CD4-positive, alpha-beta T cell (primary cell): ENCODE results near the gene SMIM26. TPM values are rescaled to one million over a fixed set of nuclear protein-coding genes. Genes with fewer than 3 reads are reported as not detected.

Experiments used
- ATAC-seq: fragments of 200-7000 bp; cut with Tn5 transposase; one replicate; pipeline ENCODE4 v1.10.0; 2022; ENCODE audit warnings: mild to moderate bottlenecking; ENCODE audit not compliant: poor library complexity
- CTCF ChIA-PET: fragments of 350-600 bp; sonication (Branson Sonifier 250); formaldehyde crosslinking; loops from one replicate; lab custom pipeline; 2021; ENCODE audit warnings: antibody characterized with exemption, inconsistent platforms; lab: Charles Lee
- POLR2A ChIA-PET: fragments of 350-600 bp; sonication (Branson Sonifier 250); formaldehyde crosslinking; loops from one replicate; lab custom pipeline; 2021; ENCODE audit warnings: antibody characterized with exemption, inconsistent platforms; lab: Charles Lee
- DNase-seq, 14 experiments: peaks; one replicate each; pipeline ENCODE4 v3.0.0-alpha.2; 2013 to 2020; ENCODE audit warnings: mixed read lengths in 2 of 14
- H3K27ac ChIP-seq, 2 donors: one replicate each; pipeline versions ENCODE4 v1.5.1 to v1.7.0; 2013; ENCODE audit warnings: low read length in 2 of 2, low read depth in 1 of 2, mild to moderate bottlenecking in 1 of 2
- H3K27me3 ChIP-seq, 2 experiments: 1 replicate in 1 of 2; 2 replicates in 1 of 2; pipeline versions ENCODE4 v1.6.1 to v1.7.0; 2013; ENCODE audit warnings: low read length in 2 of 2, control low read depth in 1 of 2, mild to moderate bottlenecking in 1 of 2, moderate library complexity in 1 of 2; ENCODE audit not compliant: insufficient read depth in 2 of 2, control insufficient read depth in 1 of 2
- H3K36me3 ChIP-seq: one replicate; pipeline ENCODE4 v1.6.1; 2013; ENCODE audit warnings: low read length, control low read depth; ENCODE audit not compliant: insufficient read depth
- H3K4me1 ChIP-seq: one replicate; pipeline ENCODE4 v1.6.1; 2013; ENCODE audit warnings: low read length, control low read depth; ENCODE audit not compliant: insufficient read depth
- H3K4me3 ChIP-seq: one replicate; pipeline ENCODE4 v1.5.1; 2013; ENCODE audit warnings: mild to moderate bottlenecking, low read length, moderate library complexity
- H3K9me3 ChIP-seq, 2 experiments: 1 replicate in 1 of 2; 2 replicates in 1 of 2; pipeline versions ENCODE4 v1.6.1 to v1.7.0; 2013; ENCODE audit warnings: low read length in 2 of 2, mild to moderate bottlenecking in 2 of 2, control low read depth in 1 of 2, moderate library complexity in 1 of 2; ENCODE audit not compliant: control insufficient read depth in 1 of 2, insufficient read depth in 1 of 2
- H3K27ac Mint-ChIP-seq: one replicate; pipeline ENCODE4 v1.8.0; 2020; ENCODE audit warnings: mixed read lengths
- H3K27me3 Mint-ChIP-seq: one replicate; pipeline ENCODE4 v1.8.0; 2021; ENCODE audit warnings: mixed read lengths
- H3K36me3 Mint-ChIP-seq: one replicate; pipeline ENCODE4 v1.8.0; 2021; ENCODE audit warnings: low read depth, mixed read lengths
- H3K4me1 Mint-ChIP-seq: one replicate; pipeline ENCODE4 v1.8.0; 2021; ENCODE audit warnings: low read depth, mixed read lengths
- H3K4me3 Mint-ChIP-seq: one replicate; pipeline ENCODE4 v1.8.0; 2020; ENCODE audit warnings: mild to moderate bottlenecking, mixed read lengths
- H3K9me3 Mint-ChIP-seq: one replicate; pipeline ENCODE4 v1.8.0; 2020; ENCODE audit warnings: mixed read lengths
- CTCF ChIP-seq: fragments of 200-600 bp; IDR thresholded peaks from one replicate; pipeline ENCODE4 v1.8.0; 2022; ENCODE audit warnings: antibody characterized with exemption, mild to moderate bottlenecking
- intact Hi-C, 2 experiments: fragments of 100-400 bp; cut with DNase I in 1 of 2; cut with micrococcal nuclease in 1 of 2; formaldehyde crosslinking; loops; one replicate each; pipeline versions ENCODE4 v1.15.1 to v1.9.0; 2023 to 2025; cut with DNase I, micrococcal nuclease
- total RNA-seq, 174 experiments: library from RNA in 2 of 174; stranded (reverse) in 2 of 174; gene quantifications; one replicate each; pipeline ENCODE4 v1.2.3 and lab custom pipeline; 2021 to 2026

SMIM26 gene
- total RNA-seq, 2 experiments from 2014 or later = 78.7 to 79.8 TPM

DNA sequence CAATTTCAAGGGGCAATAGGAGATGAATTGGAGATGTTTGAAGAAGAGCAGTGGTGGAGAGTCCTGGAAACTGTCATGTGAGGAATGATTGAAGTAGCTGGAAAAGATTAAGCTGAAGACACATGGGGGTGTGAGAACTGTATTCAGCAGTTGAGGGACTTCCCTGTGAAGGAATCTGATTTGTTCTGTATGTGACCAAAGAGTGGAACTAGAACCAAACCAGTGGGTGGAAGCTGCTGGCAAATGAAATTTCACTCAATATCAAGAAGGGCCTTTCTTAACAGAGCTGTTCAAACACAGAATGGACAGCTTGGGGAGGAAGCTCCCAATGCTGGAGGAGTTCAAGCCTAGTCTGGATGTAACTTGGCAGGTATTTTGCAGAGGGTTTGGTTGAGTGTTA lies 38.2 kb upstream of the SMIM26 start:
- ChIA-PET CTCF (no interaction called here), POLR2A (interaction anchor here (1.8 kb wide), 1 partner anchor 21 kb away, joined by 7 read pairs; the partner anchor contains the start of gene SEC23B)
- ATAC-seq = no peak
- Mint-ChIP-seq H3K27me3 (no peaks in the 10 kb centered on the region), H3K9me3 (no peaks in the 10 kb centered on the region), H3K4me3 (no peak overlapping the region), H3K27ac (no peak overlapping the region), H3K4me1 (no peaks in the 10 kb centered on the region), H3K36me3 (peaks cover 91% of the 10 kb centered on the region)
- no peak for TF ChIP-seq CTCF
- Histone ChIP-seq H3K4me3 (no peak overlapping the region), H3K9me3 (no peaks in the 10 kb centered on the region), H3K27ac (no peak overlapping the region), H3K27me3 (no peaks in the 10 kb centered on the region), H3K36me3 (peaks cover 96% of the 10 kb centered on the region), H3K4me1 (no peaks in the 10 kb centered on the region)
- DNase-seq = no peak
- intact Hi-C loops = loop anchor here in 1 of 2 experiments (5.0 kb wide), 1 partner anchor 117 kb away; no protein-coding TSS in a partner anchor

DNA sequence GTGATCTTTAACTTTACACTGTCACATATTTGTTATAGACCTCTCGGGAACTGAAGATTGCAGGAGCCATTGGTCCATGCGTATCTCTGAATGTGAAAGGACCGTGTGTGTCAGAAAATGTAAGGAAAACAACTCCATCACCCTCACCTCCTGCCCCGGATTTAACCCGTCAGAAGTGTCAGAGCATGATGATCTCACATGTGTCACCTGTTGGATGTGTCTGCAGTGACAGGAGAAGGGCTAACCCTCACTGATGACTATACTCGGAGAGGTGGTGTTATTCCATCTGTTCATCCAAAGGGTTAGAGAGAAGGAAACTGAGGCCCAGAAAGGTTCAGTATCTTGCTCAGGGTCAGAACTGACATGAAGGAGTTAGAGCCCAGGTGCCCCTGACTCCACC lies 34.6 kb upstream of the SMIM26 start:
- Mint-ChIP-seq H3K27me3 (no peaks in the 10 kb centered on the region), H3K4me3 (no peak overlapping the region), H3K9me3 (no peaks in the 10 kb centered on the region), H3K27ac (no peak overlapping the region), H3K36me3 (peaks cover 97% of the 10 kb centered on the region), H3K4me1 (no peaks in the 10 kb centered on the region)
- Histone ChIP-seq H3K27ac (no peak overlapping the region), H3K36me3 (peaks cover 84% of the 10 kb centered on the region), H3K4me3 (no peak overlapping the region), H3K4me1 (no peaks in the 10 kb centered on the region), H3K27me3 (no peaks in the 10 kb centered on the region), H3K9me3 (no peaks in the 10 kb centered on the region)
- intact Hi-C loops = loop anchor here in 1 of 2 experiments (5.0 kb wide), 1 partner anchor 120 kb away; no protein-coding TSS in a partner anchor
- TF ChIP-seq CTCF = no peak
- ChIA-PET POLR2A (no interaction called here), CTCF (no interaction called here)
- DNase-seq = no peak
- ATAC-seq = no peak

- no peak for DNase-seq
- no peaks in the 10 kb centered on the region for H3K27me3 Mint-ChIP-seq
- Histone ChIP-seq H3K27me3 (no peaks in the 10 kb centered on the region), H3K4me1 (no peaks in the 10 kb centered on the region), H3K27ac (no peak overlapping the region), H3K4me3 (no peak overlapping the region), H3K36me3 (peaks cover 78% of the 10 kb centered on the region), H3K9me3 (no peaks in the 10 kb centered on the region)
- no peaks in the 10 kb centered on the region for H3K4me1 Mint-ChIP-seq
- no peak for ATAC-seq
- intact Hi-C loops = loop anchor here in 1 of 2 experiments (5.0 kb wide), 1 partner anchor 121 kb away; no protein-coding TSS in a partner anchor
- ChIA-PET POLR2A (no interaction called here), CTCF (no interaction called here)
- H3K4me3 Mint-ChIP-seq = no peak overlapping the region
- peaks cover 91% of the 10 kb centered on the region for H3K36me3 Mint-ChIP-seq
- H3K9me3 Mint-ChIP-seq = no peaks in the 10 kb centered on the region
- no peak overlapping the region for H3K27ac Mint-ChIP-seq
- TF ChIP-seq CTCF = no peak
Observed at GRCh38 chr20:18533491-18533890, 33.7 kb upstream of the SMIM26 start.
